NCI-H226 (cell line): ENCODE measurements around the gene AQP12B.

Source experiments
- DNase-seq: peaks from one replicate; pipeline ENCODE4 v3.0.0-alpha.2; 2015

The AQP12B gene

GRCh38 chr2:240717681-240718581 is 35.2 kb upstream of the AQP12B start:
- DNase-seq: no peak

GRCh38 chr2:240717181-240717641 is 34.5 kb upstream of the AQP12B start:
- DNase-seq: no peak

GRCh38 chr2:240716130-240716798 is 33.6 kb upstream of the AQP12B start:
- DNase-seq: no peak

- DNase-seq: no peak
These were observed 32.4 kb upstream of the AQP12B start for GRCh38 chr2:240714747-240715725.

GRCh38 chr2:240713928-240714746 is 31.5 kb upstream of the AQP12B start:
- no peak for DNase-seq

GRCh38 chr2:240713071-240713927 is 30.6 kb upstream of the AQP12B start:
- DNase-seq: no peak

- DNase-seq: no peak
These were observed 29.4 kb upstream of the AQP12B start for GRCh38 chr2:240712121-240712520.

GRCh38 chr2:240711701-240712100 is 29.0 kb upstream of the AQP12B start:
- no peak for DNase-seq

- no peak for DNase-seq
These were observed 28.6 kb upstream of the AQP12B start for GRCh38 chr2:240711296-240711695.

GRCh38 chr2:240708457-240708856 is 25.8 kb upstream of the AQP12B start:
- no peak for DNase-seq

GRCh38 chr2:240707821-240708220 is 25.1 kb upstream of the AQP12B start:
- no peak for DNase-seq

GRCh38 chr2:240707043-240707756 is 24.5 kb upstream of the AQP12B start:
- DNase-seq: no peak

GRCh38 chr2:240705204-240705791 is 22.6 kb upstream of the AQP12B start:
- no peak for DNase-seq

GRCh38 chr2:240704651-240705050 is 22.0 kb upstream of the AQP12B start:
- no peak for DNase-seq

- no peak for DNase-seq
These were observed 21.0 kb upstream of the AQP12B start for GRCh38 chr2:240703417-240704341.

- no peak for DNase-seq
These were observed 19.9 kb upstream of the AQP12B start for GRCh38 chr2:240702640-240703011.

- no peak for DNase-seq
These were observed 19.3 kb upstream of the AQP12B start for GRCh38 chr2:240701736-240702639.
